ENCODE results near the gene TMEM147.

DNA sequence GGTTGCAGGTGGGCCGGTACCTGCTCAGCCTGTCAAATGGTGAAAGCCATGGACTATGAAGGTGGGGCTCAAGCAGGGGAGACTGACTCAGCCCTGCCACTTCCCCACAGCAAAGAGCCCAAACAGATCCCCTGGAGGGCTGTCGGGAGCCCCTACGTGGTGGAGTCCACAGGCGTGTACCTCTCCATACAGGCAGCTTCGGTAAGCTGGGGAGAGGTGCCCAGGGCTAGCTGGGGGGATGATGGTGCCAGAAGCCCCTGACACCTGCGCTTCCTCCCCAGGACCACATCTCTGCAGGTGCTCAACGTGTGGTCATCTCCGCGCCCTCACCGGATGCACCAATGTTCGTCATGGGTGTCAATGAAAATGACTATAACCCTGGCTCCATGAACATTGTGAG is 3.2 kb upstream of the TMEM147 start:
- TF ChIP-seq, protein P1, sequence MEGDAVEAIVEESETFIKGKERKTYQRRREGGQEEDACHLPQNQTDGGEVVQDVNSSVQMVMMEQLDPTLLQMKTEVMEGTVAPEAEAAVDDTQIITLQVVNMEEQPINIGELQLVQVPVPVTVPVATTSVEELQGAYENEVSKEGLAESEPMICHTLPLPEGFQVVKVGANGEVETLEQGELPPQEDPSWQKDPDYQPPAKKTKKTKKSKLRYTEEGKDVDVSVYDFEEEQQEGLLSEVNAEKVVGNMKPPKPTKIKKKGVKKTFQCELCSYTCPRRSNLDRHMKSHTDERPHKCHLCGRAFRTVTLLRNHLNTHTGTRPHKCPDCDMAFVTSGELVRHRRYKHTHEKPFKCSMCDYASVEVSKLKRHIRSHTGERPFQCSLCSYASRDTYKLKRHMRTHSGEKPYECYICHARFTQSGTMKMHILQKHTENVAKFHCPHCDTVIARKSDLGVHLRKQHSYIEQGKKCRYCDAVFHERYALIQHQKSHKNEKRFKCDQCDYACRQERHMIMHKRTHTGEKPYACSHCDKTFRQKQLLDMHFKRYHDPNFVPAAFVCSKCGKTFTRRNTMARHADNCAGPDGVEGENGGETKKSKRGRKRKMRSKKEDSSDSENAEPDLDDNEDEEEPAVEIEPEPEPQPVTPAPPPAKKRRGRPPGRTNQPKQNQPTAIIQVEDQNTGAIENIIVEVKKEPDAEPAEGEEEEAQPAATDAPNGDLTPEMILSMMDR (IDR thresholded peaks at IDR 0.05; ENCODE audit: insufficient read depth, low read depth, low read length): no peak
- no peak for TF ChIP-seq EZH2 (IDR thresholded peaks at IDR 0.05; ENCODE audit: insufficient read depth, low read length)
